Prostate gland (tissue), 2 donors: Measurements from ENCODE around the gene PCDHGB5.

Experiments
- CTCF ChIP-seq, 4 experiments: fragments of 200-600 bp in 2 of 4; fragments of 450-650 bp in 2 of 4; sonication (generic) in 2 of 4; IDR thresholded peaks; 1 replicate in 3 of 4; 2 replicates in 1 of 4; pipeline ENCODE4 v1.5.1; 2016 to 2019; ENCODE audit warnings: antibody characterized with exemption in 4 of 4, mild to moderate bottlenecking in 2 of 4, moderate library complexity in 2 of 4
- POLR2A ChIP-seq: fragments of 450-650 bp; IDR thresholded peaks from one replicate; pipeline ENCODE4 v1.6.1; 2016; ENCODE audit warnings: antibody characterized with exemption, mild to moderate bottlenecking
- POLR2AphosphoS5 ChIP-seq: sonication (generic); formaldehyde crosslinking; IDR thresholded peaks from one replicate; pipeline ENCODE4 v1.6.1; 2017; ENCODE audit warnings: antibody characterized with exemption

GRCh38 chr5:141369994-141370848 lies 27.5 kb upstream of the PCDHGB5 start, which contains the start of gene PCDHGB3:
- TF ChIP-seq CTCF (IDR thresholded peaks at IDR 0.05) (peak in 1 of 4 experiments; percentile 21), POLR2AphosphoS5 (no peak), POLR2A (no peak)
